NCI-H1436 (cell line): ENCODE data around the gene TM2D3.

Source experiments
- DNase-seq: peaks from one replicate; lab custom pipeline; 2025; lab: John Stamatoyannopoulos, UW

TM2D3 gene

DNA sequence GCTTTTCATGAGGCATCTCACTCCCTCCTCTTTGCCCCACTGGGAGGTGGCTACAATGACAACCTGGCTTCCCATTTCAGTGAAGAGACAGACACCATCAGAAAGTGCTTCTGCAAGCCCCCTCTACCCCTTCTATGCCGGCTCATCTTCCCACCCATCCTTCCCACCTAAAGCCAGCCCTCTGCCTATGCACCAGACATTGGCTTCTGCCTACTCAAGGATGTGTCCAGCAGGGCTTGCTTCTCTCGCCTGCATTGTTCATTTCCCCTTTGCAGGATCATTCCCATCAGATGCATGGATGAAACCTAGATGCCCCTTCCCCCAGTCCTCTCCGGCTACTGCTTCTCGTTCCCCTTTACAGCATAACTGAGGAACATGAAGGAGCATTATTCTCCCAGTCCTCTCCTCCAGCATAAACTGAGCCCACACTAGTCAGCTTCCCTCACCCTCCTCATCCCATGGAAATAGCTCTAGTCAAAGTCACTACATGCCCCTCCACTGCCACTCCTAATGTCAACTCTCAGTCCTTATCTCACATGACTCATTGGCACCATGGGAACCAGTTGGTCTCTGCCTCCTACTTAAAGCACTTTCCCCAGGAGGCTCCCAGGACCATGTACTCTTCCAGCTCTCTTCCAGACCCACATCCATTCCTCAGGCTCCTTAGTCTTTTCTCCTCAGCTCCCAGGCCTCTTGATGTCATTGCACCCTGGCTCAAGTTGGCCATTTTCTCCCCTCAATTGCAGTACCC lies 47.9 kb downstream of the TM2D3 start:
- DNase-seq: no peak

DNA sequence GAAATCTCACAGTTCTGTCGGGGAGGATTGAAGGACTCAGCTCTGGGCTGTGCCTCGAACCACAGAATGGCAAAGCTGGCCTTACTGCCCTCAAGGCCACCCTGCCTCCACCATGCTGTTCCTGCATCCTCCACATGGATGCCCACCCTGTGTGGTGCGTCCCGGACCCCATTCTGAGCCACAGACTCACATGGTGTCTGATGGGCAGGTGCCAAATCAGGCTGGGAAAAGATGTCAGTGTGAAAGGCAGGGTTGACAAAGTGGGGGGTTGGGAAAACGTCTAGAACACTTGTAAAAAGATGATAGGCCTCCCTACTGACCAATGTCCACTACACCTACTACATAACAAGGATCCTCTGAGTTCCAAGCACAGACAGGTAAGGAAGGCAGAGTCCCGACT lies 49.4 kb downstream of the TM2D3 start:
- no peak for DNase-seq

DNA sequence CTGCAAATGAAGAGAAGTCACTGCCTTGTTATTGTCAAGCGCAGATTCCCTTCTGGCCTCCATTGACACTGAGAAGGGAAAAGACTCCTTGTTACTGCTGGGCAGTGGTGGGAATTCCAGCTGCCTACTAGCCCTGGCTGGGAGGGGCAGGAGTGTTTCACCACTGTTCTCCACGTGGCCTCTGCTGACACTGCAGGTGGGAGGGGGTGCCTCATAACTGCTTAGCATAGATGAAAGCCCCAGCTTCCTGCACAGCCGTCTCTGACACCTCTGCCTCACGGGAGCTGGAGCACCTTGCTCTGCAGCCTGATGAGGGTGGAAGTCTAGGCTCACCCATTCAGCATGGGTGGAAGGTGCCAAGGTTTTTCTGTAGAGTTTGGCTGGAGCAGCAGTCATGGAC lies 52.1 kb downstream of the TM2D3 start:
- no peak for DNase-seq

DNA sequence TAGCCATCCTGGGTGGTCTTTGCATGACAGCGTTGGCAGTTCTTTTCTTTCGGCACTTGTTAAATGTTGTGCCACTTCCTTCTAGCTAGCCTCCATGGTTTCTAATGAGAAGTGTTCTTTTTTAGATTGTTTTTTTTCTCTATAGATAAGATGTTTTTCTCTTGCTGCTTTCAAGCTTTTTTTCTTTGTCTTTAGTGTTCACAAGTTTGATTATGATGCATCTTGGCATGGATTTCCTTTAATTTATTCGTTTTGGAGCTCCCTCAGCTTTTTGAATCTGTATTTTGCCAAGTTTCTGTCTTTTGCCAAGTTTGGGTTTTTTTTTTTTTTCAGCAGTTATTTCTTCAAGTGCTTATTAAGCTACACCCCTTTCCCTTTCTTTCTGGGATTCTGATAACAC lies 53.1 kb downstream of the TM2D3 start:
- no peak for DNase-seq

DNA sequence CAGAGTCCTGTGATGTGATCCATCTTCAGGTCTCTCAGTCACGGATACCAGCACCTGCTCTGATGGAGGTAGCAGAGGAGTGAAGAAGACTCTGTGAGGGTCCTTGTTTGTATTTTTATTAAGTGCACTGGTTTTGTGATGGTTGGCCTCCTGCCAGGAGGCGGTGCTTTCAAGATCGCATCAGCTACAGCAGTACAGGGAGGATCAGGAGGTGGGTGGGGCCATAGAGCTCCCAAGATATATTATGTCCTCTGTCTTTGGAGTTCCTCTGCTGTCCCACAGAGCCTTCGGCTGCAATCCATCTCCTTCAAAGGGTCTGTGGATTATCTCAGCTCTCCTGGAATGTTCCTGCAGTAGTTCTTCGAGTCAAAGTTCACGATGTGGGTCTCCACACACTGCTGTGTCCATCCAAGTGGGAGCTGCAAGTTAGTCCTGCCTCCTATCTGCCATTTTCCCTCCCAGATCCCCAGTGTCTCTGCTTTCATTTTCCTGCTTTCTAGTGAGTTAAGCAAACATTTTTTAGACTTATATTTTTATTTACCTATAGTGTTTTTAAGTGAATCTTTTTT lies 54.7 kb downstream of the TM2D3 start:
- no peak for DNase-seq

DNA sequence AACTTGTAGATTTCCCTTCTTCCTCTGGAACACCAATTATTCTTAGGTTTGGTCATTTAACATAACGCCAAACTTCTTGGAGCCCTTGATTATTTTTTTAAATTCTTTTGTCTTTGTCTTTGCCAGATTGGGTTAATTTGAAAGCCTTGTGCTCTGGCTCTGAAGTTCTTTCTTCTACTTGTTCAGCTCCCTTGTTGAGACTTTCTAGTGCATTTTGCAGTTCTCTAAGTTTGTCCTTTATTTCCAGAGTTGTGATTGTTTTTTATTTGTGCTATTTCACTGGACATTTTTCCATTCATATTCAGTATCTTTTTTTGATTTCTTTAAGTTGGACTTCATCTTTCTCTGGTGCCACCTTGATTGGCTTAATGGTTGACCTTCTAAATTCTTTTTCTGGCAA lies 55.5 kb downstream of the TM2D3 start:
- DNase-seq: no peak
